GM19468 (cell line): Measurements from ENCODE around the gene EPB41L5.
A peak's percentile ranks its signal among the peaks of the same experiment; 100 is the strongest.
"Not testable (repeated sequence)": the region's sequence is repeated elsewhere in the genome, so short reads cannot be mapped to it uniquely, and the experiment has no call there.

Experiments
- ATAC-seq: cut with Tn5 transposase; IDR thresholded peaks from one replicate; pipeline ENCODE4 v1.9.1; 2021; ENCODE audit warnings: mild to moderate bottlenecking, moderate library complexity, moderate number of reproducible peaks; ENCODE audit not compliant: unreplicated experiment; ENCODE audit errors: extremely low read depth

Gene EPB41L5

DNA sequence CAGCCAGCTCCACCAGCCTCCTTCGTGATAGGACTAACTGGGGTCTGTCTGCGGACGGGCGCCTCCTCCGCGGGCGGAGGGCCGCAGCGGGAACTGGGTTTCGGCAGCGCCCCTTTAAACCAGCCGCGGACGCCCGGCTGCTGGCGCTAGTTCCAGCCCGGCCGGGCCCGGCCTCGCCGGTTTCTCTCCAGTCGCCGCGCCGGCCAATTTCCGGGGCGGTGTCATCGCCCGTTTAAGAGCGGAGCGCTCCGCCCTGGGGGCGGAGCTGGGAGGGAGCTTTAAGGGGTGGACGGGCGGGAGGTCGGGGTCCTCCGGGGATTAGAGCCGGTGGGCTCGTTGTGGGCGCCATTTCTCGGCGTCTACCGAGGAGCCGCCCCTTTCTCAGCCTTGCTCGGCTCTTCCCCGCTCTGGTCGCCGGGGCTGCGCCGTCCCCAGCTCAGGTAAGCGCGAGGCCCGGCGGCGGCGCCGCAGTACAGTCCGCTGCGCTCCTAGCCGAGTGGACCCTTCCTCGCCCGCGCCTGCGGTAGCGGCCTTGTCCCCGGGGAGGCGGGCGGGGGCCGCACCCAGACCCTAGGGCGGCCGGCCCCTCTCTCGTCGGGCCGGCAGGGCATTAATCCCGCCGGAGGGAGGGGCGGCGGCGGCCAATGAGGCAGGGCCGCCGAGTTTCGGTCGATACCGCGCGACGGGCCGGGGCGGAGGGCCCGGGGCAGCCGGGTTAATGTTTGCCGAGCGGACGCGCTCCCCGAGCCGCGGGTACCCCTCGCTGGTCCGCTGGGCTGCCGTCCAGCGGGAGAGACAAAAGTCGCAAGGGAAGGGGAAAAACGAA, at the start of gene EPB41L5:
Gene EPB41L5 (plus strand): TSS at position 307 of the 826 bp plus-strand sequence. CDS start 6,008 bp downstream, outside the sequence.
- peak; percentile 82 for ATAC-seq

DNA sequence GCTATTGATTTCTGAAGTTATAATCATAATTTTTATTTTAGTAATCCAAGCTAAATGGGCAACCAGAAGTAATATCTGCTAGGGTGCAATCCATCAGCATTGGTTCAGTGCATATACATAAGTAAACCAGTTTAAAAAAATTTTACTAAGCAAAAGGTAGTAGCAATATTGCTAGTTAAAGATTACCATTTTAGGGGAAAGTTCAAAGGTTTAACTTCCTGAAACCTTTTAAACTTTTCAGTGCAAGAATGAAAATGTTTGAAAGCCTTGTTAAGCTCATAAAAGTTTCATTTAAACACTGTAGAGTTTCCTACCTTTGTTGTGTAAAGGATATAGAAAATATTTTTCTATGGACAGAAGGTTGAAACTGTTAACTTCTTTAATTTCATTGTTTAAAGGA, 31.0 kb upstream of the EPB41L5 start:
- ATAC-seq: no peak

DNA sequence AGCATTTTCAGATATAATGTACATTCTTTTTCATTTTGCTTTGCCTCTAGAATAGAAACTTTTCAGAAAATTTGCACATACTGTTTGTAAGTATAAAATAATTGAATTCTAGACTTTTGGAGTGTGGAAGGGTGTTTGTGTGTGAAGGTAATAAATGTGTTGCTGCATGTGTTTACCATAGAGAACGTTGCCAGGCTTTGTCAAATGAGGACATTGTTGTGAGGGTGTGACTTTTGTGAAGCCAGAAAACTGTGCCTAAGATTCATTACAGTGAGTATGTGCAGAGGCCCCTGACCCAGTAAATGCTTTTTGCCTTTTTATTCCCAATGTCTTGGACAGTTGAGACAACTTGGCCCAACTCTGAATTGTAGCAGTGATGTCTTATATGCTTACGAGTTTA, 30.4 kb upstream of the EPB41L5 start:
- ATAC-seq: no peak

DNA sequence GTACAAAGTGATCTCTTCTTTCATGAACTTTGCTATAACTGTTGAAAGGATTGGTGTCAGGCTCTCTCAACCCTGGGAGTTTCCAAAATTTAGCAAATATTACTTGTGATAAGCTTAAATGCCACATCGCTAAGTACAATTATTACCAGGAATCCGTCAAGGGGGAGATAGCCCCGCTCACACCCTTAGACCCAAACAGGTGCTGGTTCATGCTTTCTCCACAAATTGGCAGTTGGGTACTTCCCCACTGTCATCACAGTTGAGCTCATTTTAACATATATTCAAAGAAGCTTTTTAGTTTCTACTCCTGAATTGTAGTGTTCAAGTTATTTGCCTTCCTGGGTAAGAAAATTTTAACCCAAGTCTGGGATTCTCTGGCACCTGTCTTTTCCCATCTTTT, 29.8 kb upstream of the EPB41L5 start:
- no peak for ATAC-seq

DNA sequence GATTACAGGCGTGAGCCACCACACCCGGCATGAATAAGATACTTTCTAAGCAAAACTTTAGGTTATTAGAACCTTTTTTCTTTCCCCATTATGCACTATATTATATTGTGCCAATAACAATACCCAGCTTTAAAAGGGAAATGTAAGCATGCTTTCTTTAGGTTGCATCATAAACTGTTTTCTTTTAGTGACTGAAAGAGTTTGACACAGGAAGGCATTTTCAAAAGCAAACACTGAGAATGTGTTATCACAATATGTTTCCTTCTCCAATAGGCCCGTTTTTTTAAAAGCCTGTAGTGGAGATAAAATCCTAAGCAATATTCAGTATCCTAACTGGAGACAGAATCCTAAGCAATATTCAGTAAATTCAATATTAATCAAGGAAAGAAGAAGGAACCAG, 16.7 kb upstream of the EPB41L5 start:
- no peak for ATAC-seq

DNA sequence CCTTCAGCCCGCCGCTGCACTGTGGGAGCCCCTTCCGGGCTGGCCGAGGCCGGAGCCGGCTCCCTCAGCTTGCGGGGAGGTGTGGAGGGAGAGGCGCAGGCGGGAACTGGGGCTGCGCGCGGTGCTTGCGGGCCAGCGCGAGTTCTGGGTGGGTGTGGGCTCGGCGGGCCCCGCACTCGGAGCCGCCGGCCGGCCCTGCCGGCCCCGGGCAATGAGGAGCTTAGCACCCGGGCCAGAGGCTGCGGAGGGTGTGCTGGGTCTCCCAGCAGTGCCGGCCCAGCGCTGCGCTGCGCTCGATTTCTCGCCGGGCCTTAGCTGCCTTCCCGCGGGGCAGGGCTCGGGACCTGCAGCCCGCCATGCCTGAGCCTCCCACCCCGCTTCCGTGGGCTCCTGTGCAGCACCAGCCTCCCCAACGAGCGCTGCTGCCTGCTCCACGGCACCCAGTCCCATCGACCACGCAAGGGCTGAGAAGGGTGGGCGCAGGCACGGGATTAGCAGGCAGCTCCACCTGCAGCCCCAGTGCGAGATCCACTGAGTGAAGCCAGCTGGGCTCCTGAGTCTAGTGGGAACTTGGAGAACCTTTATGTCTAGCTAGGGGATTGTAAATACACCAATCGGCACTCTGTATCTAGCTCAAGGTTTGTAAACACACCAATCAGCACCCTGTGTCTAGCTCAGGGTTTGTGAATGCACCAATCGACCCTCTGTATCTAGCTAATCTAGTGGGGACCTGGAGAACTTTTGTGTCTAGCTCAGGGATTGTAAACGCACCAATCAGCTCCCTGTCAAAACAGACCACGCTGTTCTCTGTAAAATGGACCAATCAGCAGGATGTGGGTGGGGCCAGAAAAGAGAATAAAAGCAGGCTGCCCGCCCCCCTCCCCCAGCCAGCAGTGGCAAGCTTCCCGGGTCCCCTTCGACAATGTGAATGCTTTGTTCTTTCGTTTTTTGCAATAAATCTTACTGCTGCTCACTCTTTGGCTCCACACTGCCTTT, 15.7 kb upstream of the EPB41L5 start:
- ATAC-seq: not testable (repeated sequence)

DNA sequence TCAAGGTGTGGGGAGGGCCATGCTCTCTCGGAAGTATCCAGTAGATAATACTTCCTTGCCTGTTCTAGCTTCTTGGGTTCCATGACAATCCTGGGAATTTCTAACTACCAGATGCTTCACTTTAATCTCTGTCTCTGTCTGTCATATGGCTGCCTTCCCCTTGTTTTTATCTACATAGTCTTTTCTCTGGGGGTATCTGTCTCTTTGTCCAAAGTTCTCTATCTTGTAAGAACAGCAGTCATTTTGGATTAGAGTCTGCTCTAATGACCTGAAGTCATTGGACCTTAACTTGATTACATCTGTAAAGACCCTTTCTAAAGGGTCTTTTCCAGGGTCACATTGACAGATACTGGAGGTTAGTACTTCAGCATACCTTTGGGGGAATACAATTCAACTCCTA, 11.4 kb upstream of the EPB41L5 start:
- ATAC-seq: no peak

DNA sequence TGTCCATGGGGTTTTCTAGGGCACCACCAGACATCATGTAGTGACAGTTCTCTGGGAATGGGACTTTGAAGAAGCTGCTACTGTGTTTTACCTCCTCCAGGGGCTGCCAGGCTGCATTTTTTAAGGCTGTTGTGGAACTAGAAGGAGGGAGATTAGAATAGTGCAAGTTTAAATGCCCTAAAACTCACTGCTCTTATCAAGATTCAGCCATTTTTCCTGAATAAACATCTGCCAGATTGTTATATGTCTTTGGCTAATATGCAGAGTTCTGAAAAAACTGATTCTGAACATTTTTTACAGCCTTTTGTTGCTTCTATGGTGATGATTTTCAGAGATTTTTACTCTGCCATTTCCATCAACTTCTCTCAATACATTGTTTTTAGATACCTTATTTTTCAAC, 8.6 kb upstream of the EPB41L5 start:
- no peak for ATAC-seq

DNA sequence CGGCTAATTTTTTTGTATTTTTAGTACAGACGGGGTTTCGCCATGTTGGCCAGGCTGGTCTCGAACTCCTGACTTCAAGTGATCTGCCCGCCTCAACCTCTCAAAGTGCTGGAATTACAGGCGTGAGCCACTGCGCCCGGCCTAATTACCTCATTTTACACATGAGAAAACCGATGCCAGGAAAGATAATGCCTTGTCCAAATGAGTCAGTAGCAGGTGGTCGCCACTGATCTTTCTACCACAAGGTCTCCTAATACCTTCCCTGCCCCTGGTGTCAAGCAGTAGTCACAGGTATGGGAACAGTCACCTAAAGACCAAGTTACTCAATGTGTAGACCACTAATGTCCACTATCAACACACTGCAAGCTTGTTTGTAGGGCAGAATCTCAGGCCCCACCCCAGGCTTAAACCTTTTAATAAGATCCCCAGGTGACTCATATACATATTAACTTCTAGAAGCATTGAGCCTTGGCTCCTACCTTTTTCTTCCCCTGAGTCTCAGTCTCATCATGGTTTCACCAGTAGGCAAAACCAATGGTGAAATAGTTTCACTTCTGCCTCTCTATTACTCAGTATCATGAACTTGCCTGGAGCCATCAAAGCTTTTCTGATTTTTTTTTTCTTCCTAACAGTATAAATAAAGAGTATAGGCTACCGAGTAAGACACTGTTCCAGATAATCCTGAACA, 6.9 kb upstream of the EPB41L5 start:
- peak; percentile 89 for ATAC-seq

DNA sequence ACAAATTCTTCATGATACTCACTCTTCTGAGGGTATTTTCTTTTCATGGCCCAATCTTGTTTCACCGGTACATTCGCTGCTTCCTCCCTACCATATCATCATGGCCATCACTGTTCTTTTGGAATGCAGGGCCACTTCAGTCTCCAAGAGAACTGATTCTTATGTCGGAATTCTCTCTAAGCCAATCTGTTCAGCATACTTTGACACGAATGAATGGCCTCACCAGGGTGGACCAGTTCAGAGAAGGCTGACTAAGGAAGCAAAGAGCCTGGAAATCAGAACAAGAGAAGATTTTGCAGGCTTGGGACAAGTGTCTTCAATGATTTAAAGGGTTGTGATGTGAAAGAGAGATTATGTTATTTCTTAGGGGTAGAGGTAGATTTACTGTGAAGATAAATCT, 5.0 kb upstream of the EPB41L5 start:
- no peak for ATAC-seq

DNA sequence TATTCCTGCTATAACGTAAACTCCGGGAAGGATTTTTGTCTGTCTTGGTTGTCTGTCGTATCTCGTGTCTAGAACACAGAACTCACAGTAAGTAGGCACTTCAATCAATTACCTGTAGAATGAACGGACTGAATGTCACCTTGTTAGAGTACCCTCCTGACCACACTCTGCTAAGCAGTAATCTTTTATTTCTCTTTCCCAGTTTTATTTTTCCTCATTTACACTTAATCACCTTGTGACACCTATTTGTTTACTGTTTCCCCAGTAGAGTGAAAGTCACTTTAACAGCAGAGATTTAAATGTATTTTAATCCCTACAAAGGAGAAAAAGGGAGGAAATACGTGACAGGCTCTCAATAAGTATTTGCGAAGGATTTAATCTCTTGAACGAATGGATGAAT, 514 bp upstream of the EPB41L5 start:
- ATAC-seq: no peak

DNA sequence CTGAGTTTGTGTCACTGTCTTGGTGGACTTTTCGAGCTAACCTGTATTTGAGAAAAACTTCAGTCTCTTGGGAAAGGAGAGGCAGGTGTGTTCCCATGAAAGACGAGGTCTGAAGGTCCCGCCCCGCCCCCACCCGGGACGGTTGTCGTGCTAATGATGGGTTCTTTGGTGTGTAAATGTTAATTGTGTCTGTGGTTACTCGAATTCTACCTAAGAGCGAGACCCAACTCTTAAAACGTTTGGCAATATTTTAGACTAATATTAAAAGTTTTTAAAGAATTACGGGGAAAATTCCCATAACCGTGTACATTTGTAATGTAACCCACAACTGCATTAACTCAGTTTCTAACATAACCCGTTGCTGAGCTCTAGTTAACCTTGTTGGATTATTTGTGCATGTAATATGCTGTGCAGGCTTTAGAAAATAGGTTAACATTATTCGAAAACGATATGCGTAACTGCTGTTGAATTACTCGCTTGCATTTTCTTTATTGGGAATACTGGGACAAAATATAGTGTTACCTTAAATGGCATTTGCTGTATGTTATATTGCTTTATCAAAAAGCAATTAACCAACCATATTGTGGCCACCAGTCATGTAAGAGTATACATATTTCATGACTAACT, 833 bp downstream of the EPB41L5 start:
- no peak for ATAC-seq

DNA sequence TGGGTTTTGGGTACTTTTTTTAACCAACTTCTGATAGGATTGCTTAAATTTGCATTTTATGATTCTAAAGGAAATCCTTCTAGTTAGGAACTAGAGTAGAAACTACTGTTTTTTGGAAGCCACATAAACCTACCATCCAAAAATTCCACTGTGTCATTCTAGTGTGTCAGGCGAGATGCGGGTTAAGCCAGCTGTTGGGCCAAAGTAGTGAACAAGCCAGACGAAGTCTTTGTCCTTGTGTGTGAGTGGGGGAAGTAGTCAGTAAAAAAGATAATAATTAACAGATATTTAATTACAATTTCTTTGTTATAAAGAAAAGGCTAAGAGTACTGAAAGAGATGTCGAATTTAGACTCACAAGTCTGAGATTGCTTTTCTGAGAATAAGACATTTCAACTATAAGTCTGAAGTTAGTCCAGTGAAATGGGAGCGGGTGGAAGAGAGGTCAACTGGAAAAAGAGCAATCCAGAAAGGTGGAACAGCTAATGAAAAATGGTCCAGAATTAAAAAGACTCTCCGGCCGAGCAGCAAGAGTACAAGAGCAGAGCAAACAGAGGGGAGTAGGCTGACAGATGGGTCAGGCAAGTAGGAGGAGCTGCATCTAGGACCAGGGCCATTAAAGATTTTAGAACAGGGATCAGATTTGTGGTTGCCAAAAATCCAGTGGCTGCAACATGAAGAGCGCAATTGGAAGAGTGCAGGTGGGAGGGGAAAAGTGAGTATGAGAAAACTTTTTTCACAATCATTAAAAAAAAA, 1.5 kb downstream of the EPB41L5 start:
- ATAC-seq: no peak

DNA sequence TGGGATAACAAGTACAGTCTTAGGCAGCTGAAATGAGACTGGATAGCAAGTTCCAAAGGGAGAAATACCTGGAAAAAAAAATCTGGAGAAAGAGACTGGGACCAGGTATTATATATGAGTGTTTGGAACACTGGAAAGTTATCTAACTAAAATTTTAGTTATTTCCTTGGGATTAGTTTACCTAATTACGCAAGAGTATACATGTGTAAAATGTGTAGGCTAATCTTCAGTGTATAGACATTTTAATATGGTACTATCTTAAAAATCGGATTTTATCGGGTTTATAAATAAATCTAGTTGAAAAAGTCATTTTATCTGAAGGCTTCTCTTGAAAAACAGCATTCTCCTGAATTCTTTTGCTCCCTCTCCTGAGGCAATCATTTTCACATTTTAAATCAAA, 3.9 kb downstream of the EPB41L5 start:
- ATAC-seq: no peak

DNA sequence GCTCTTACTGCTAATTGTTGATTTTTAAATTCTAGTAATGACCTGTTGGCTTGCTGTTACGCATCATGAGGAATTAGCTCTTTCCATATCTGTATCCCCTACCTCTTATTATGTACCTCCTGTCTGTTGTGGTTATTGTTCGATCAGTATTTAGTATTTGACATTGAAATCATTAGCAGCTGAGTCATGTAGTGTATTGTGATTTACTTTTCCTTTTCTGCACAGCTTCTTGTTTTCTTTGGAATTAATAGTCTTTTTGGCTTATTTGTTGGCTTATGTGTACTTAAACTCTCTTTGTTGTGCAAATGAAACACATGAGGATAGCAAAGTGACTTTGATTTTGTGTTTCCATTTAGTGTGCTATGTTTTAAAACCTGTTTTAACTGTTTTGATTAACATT, 4.3 kb downstream of the EPB41L5 start:
- no peak for ATAC-seq

DNA sequence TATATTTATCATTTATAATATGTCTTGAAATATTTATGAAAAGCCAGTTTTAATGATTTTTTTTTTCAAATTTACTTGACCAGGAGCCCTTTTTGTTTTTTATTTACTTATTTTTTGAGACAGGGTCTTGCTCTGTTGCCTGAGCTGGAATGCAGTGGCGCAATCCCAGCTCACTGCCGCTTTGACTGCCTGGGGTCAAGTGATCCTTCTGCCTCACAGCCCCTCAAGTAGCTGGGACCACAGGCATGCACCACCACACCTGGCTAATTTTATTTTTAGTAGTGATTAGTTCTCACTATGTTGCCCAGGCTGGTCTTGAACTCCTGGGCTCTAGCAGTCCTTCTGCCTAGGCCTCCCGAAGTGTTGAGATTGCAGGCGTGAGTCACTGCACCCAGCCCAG, 5.7 kb downstream of the EPB41L5 start:
- no peak for ATAC-seq

DNA sequence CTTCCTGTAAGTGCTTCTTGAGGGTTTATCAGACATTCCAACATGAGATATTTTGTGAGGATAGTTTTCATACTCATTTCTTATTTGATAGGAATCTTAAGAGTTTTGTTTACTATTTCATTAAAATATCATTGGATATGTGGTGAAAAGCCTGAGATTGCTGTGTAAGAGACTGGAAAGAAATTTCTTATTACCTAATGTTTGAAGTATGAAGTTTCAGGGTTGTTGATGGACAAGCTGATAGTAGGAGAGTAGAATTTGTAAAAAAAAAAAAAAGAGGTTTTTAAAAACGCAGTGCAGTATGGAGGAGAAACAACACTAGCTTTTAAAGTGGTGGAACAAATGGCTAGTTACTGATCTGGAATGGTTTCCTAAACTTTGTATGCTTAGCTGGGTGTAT, 7.7 kb downstream of the EPB41L5 start:
- no peak for ATAC-seq

DNA sequence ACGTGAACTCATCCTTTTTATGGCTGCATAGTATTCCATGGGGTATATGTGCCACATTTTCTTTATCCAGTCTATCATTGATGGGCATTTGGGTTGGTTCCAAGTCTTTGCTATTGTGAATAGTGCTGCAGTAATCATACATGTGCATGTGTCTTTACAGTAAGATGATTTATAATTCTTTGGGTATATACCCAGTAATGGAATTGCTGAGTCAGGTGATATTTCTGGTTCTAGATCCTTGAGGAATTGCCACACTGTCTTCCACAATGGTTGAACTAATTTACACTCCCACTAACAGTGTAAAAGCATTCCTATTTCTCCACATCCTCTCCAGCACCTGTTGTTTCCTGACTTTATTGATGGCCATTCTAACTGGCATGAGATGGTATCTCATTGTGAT, 9.6 kb downstream of the EPB41L5 start:
- ATAC-seq: not testable (repeated sequence)

DNA sequence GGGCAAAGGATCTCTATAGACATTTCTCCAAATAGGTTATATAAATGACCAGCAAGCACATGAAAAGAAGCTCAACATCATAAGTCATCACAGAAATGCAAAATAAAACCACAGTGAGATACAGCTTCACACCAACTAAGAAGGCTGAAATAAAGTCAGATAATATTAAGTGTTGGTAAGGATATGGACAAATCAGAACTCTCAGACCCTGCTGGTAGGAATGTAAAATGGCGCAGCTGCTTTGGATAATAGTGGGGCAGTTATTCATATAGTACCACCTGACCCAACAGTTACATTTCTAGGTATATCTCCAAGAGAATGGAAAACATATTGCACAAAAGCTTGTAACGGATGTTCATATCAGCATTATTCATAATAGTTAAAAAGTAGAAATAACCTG, 14.0 kb downstream of the EPB41L5 start:
- ATAC-seq: no peak
